ENCODE measurements around the gene DDX59.
"Not testable (repeated sequence)": the region's sequence is repeated elsewhere in the genome, so short reads cannot be mapped to it uniquely, and the experiment has no call there.

Gene DDX59

DNA sequence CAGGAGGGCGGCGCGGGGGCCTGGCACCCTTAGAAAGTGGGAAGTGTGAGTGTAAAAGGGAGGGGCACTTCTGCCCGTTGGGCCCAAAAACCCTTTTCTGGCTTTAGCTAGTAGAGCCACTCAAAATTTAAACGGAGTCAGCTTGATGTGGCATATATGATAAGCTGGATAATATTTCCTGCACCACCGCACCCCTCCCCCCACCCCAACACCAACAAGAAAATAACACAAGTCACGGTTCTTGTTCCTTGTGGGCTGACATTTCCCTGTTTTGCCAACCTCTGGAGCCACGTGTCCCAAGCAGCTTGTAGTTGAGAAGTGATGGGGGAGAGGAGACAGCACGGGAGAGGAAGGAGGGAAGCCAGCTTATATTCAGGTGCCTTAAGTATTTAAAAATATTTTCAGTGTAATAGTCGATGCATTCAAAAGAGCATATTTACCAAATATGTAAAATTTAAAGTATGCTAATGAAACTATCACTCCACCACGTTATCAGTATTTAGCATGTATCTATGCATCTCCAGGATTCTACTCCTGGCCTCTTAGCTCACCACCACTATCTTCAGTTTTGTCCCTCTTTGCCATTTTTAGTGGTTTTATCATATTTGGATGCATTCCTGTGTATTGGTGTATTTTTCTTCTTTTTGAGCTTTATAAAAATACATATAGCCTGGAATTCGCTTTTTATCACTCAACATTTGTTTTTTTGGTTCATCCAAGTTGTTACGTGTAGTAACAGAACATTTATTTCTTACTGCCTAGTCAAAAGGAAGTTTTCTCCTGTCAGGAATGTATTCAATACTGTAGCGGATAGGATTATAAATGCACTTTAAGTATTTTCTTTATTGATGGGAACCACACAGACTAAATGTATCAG lies 773 bp upstream of the DDX59 start:
- peak in 3 of 4 experiments; percentile 78 to 82 (median 81) for DNase-seq

DNA sequence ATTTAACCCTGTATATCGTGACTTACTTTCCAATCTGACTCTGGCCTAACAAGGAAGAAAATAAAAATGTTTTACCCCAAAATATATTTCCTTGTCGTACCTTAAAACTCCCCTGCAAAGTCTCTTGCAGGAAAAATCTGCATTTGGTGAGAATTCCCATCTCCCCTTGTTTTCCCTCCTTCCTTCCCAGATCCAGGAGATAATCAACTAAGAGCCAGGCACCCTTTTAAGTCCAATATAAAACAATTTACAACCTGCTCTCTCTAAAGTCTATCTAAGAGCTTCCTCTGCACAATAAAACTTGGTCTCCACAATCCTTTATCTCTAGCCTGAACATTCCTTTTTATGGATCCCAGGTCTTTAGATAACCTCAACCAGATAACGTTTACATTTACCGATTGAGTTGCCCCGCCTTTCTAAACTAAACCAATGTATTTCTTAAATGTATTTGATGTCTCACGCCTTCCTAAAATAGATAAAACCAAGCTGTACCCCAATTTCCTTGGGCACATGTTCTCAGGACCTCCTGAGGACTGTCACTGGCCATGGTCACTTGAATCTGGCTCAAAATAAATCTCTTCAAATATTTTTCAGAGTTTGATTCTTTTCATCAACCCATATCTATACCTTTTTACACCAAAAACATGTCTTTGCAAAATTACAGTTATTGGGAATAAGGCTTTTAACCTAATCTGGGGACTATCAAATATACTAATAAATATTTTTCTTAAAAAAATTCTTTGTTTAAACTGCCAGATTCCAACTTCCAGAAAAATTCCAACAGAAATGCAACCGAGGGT lies 993 bp downstream of the DDX59 start:
- DNase-seq: peak in 1 of 4 experiments; percentile 15

DNA sequence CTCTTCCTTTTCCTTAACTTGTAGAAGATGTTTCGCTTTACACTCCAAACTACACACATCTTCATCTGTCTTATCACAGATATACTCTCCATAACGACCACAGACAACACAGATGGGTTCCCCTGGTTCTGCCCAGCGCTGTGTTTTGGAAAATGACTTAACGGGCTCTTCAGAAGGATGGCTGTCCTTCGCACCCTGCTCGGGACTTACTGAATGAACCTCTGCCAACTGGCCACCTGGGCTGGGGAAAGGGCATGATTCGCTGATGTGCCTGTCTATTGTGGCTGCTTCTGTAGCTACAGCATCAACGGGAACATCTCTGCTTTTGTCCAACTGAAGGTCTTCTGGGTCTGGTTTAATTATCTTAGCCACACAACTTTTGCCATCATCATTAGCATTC lies 3.4 kb downstream of the DDX59 start:
- DNase-seq: no peak

DNA sequence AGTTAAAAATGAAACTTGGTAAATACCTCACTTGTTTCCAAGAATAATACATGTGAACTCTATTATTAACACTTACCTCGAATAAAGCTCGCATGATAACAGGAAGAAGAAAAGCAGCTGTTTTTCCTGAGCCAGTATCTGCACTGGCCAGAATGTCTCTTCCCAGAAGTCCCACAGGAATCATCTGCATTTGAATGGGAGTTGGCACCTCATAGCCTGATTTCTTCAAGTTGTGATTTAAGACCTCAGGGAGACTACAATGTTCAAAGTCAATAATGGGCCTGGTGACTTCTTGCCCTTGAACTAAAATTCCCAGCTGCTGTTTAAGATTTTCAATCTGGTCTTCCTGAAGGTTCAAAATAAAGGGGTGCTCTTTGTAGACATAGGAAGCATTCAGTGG lies 3.8 kb downstream of the DDX59 start:
- DNase-seq: no peak

DNA sequence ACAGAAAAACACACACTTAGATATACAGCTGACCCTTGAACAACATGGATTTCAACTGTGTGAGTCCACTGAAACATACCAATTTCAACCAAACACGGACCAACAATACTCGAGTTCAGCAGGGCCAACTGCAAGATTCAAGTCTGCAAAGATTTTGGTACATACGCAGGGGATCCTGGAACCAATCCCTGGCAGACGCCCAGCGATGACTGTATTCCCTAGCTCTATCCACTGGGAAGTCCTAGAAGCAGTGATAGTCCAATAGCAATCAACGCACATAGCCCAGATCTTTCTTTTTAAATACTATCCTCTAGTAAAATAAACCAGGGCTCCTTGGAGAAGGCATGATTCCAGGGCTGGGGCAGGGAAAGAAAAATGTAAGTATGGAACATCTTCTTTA lies 9.0 kb downstream of the DDX59 start:
- DNase-seq: no peak

DNA sequence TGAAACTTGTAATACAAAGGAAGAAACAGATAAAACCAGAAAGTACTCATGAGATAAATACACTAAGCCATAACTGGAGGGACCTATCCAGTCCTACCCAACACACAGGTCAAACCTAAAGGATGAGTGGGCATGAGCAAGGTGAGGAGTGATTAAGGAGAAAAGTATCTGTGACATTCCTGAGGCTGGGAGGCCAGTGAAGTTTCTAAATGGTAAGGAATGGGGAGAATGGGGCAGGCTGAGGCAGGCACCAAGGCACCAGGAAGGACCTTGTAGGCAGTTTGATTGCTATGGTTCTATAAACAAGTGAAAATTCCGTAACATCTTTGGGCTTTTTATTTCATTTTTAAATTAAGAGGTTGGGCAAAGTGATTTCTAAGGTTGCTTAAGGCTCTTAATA lies 10.4 kb downstream of the DDX59 start:
- DNase-seq: no peak

DNA sequence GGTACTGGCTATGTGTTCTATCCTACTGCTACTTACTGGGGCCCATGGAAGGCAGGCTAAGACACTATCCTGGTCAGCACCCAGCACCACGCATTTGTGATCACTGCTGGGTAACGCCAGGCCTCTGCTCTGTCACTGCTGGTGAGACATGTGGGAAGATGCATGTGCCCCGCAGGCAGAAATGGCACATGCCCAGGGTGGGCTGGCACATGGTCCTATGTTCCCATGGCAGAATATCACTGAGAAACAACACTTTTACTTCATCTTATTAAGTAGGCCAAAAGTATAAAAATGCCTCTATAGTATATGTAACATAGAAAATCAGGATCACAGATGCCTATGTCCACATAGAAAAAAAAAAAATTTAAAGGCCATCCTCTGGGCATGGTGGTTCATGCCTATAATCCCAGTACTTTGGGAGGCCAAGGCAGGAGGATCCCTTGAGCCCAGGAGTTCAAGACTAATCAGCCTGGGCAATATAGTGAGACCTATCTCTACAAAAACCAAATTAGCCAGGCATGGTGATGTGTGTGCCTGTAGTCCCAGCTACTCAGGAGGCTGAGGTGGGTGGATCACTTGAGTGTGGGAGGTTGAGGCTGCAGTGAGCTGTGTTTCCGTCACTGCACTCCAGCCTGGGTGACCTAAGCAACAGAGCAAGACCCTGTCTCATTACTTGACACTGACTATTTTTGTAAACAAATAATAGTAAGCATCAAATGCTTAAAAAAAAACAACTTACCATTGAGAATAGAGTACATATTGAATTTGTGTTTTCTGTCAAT lies 11.5 kb downstream of the DDX59 start:
- peak in 3 of 4 experiments; percentile 26 to 46 (median 27) for DNase-seq

DNA sequence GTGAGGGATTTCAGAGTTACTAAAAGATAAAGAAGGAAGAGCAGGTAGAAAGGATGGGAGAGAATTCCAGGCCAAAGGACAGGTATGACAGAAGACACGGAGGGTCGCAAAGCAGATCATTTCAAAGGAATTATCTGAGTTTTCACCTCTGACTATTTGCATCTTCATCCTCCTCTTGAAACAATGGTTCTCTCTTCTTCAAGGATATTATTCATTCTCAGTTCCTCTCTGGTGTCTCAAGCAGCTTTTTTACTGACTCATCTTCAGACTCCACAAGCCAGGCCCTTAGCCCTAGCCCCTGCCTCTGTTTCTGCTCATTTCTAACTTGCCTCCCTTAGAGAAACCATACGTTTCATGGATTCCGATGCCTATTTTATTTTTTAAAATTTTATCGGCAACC lies 15.0 kb downstream of the DDX59 start:
- peak; percentile 14 to 59 (median 38) for DNase-seq

DNA sequence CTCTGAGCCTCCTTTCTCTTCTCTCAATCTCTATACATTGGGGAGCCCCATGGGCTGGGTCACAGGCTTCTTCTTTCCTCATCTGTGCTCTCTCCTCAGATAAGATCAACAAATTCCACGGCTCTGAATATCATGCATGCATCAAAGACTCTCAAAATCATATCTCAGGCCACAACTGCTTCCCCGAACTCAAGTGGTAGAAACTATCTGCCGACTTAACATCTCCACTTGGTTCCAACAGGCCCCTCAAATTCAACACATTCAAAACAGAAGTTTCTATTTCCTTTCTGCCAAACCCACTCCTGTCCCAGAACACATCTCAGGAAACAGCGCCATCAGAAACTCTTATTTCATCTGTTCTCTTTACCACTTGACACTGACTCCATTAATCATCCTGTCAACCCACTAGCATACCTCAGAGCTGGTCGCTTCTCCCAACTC lies 16.7 kb downstream of the DDX59 start:
- DNase-seq: no peak

DNA sequence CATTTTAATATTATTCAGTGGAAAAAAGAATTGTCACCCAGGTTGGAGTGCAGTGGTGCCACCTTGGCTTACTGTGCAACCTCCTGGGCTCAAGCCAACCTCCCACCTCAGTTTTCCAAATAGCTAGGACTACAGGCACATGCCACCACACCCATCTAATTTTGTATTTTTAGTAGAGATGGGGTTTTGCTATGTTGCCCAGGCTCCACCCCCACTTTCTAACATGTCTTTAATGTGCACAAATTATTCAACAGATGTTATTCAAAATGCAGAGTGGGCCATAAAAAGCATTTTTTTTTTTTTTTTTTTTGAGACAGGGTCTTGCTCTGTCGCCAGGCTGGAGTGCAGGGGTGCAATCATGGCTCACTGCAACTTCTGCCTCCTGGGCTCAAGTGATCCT lies 17.3 kb downstream of the DDX59 start:
- DNase-seq: no peak

DNA sequence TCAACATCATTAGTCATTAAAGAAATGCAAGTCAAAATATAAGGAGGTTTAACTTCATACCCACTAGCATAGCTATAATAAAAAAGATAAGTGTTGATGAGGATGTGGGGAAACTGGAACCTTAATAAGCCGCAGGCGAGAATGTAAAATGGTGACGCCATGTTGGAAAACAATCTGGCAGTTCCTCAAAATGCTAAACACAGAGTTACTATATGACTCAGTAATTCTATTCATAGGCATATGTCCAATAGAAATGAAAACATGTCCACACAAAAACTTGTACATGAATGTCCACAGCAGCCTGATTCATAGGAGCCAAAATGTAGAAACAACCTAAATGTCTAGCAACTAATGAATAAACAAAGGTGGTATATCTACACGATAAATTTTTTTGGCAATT lies 23.2 kb downstream of the DDX59 start:
- DNase-seq: peak; percentile 67 to 87 (median 78)

DNA sequence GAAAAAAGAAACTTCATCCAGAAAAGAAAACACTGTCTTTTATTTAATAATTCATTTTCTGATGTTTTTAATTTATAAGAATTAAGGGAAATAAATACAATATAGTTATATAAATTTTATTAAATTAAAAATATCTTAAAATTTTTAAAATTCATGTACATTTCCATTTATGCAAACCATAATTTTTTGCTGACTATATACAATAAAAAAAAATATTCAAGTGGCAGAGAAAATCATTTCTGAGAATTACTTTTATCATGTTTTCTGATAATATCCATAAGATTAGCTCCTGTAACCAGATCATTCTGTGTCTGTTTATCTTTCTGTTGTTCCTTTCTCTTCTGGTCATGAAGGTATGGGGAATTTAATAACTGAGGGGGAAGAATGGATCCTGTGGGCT lies 25.7 kb downstream of the DDX59 start:
- no peak for DNase-seq

DNA sequence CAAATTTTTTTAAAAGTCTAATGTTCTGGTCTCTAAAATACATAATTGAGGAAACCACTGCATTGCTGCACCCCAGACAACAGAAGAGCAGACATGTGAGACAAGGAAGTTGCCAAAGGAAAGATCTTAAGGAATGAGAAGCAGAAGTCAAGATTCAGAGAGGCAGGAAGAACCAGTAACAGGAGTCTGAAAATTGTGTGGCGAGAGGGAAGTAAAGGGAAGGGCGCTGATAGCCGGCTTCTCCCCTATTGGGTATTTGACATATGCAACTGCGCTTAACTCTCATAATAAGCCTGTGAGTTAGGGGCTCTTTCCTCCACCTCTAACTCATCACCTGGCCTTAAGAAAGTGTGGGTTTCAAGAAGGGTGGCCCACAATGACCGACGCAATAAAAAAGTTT lies 27.2 kb downstream of the DDX59 start:
- DNase-seq: peak; percentile 64 to 90 (median 82)

DNA sequence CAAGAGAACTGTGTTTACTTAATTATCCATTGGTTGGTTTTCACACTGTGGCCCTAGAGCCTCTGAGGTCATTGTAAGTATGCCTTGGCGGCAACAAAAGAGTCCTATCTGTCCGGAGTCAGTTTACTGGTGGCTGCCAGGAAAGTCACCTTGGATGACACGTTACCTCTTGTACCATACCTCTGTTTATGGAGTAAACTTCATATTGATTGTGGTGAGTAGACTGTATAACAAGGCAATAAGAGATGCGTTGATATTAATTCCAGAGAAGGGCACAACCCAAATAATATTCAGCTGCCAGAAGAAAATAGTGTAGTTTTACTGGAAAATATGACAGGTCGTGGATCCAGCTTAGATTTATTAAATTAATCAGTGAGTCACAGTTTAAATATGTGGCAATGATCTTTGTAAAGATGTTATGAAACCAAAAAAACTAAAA lies 28.7 kb downstream of the DDX59 start:
- DNase-seq: no peak

DNA sequence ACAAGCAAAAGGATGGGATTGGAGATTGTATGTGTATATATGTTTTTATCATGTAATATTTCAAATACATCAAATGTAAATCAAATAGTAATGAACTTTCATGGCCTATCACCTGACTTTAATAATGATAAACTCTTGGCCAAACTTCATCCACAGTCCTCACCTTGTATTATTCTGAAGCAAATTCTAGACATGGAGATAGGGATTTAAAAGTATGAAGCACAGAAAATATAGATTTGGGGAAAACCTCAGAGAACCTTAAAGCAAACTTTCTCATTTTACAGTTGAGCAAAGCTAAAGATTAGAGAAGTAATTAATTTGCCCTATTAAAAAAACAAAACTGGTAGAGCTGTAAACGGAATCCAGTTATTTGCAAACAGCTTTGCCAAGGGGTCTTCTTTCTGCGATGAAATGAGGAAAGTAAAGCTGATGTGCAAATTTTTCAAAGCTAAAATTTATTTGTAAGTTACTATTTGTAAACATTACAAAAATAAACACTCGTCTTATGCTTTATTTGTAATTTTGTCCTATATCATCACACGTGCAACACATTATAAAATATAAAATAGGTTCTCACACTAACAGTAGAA lies 29.2 kb downstream of the DDX59 start:
- DNase-seq: no peak

DNA sequence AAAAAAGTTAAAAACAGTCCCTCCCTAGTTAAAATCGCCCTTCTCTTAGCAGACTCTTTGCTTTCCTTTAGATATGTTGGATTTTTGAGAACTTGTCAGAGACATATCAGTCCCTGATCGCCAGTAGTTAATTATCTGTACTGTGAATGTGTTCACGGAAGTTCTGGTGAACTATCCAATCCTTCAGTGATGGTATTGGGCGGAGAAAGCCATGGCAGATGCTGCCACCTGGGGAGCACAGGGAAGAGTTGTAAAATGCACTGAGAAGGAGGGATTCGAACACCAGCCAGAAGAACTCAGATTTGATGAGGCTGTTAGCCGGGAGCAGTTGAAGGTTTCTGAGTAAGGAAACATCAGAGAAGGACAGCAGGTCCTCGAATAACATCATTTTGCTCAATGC lies 31.6 kb downstream of the DDX59 start:
- no peak for DNase-seq

DNA sequence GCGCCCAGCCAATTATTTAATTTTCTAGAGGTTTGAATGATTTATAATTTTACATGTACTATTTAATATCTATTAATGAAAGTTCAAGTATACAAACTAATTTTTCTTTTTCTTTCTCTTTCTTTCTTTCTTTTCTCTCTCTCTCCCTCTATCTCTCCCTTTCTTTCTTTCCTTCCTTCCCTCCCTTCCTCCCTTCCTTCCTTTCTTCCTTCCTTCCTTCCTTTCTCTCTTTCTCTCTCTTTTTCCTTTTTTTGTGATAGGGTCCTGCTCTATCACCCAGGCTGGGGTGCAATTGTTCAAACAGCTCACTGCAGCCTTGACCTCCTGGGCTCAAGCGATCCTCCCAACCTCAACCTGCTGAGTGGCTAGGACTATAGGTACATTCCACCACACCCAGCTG lies 33.0 kb downstream of the DDX59 start:
- no peak for DNase-seq

DNA sequence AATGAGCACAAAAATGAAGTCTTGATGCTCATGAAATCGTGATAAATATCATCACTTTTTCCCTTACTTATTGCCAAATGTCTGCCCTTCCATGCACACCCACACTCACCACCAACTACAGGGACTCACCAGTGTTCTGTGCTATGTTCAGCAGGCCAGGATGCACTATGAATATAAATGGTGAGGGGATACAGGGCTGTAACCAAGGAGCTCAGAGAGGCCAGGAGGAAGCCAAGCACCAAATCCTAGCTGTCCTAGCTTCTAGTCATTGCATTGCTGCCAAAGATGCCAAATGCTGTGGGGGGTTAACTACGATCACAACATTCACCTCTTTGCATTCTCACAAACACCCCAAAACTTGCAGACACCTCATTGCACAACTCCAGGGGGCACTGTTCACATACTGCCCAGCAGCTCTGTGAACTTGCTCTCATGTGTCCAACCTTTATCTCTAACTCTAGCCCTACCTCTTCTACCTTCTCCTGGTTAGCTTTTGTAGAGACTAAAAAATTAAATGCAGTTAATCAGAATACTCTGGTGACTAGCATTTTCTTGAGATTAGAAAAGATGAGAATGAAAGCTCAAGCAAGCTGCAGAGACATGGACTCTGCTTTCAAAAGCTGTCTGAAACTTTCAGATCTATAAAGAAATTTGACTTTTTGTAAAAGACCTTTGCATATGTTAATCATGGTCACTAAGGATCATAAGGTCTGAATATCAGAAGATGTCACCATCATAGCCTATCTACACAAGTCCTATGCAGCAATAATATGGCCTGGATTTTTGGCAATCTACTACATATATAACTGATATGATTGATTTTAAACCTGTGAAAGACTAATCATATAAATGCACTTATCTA lies 35.2 kb downstream of the DDX59 start:
- DNase-seq: no peak

DNA sequence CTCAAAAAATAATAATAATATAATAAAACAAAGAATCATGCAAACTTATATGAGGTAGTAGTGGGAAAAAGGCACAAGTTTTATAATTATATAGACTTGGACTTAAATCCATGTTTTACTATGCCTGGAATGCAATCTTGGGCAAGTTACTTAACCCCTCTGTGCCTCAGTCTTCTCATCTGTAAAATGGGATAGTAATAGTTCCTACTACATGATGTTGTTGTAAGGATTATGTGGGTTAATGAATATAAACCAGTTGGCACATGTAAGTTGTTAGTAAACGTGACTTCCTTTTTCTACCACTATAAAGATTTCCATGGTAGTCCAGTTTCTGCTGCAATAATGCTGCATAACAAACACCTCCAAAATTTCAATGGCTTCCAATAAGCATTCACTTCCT lies 38.3 kb downstream of the DDX59 start:
- no peak for DNase-seq

DNA sequence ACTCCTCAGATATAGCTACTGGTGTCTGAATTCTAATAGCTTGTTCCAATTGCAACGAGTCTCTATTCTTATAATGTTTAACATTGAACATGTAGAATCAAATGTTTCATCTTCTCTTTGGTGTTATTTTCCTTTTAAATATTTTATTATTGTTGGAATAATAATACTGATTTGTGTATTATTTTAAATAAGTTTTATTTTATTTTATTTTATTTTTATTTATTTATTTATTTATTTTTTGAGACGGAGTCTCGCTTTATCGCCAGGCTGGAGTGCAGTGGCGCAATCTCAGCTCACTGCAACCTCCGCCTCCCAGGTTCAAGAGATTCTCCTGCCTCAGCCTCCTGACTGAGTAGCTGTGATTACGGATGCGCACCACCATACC lies 39.2 kb downstream of the DDX59 start:
- not testable (repeated sequence) for DNase-seq

DNA sequence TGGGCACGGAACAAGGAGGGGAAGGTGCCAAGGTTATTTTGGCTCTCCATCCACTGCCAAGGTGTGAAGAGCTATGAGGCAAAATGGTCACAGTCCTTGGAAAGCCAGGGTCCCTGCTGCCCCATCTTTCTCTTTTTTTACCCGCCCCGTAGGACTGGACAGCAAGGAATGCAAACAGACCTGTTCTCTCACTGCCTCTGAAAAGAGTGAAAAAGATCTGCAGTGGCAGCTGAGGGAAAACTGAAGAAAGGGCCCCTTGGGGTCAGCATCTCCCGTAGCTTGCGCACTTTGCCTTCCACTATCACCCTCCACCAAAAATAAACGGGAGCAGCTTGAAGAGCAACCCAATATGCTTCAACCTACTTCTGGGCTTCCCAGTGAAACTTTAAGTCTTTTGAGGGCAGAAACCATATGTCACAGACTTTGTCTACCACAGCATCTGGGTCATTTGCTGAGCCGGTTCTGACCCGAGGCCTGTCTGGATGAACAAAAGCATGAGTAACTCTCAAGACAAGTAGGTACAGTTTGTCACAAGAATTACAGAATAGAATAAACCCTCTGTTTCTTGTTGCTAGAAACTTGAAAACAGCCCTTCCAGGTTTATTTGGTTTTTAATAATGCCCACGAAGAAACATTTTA lies 39.7 kb downstream of the DDX59 start:
- no peak for DNase-seq
